Activated naive CD4-positive, alpha-beta T cell treated with Interleukin-2 at 50 U/mL for 16 hours (primary cell): ENCODE data around the gene RESF1.

Source experiments
- DNase-seq: peaks from one replicate; pipeline ENCODE4 v3.0.0-alpha.2; 2020

The RESF1 gene

DNA sequence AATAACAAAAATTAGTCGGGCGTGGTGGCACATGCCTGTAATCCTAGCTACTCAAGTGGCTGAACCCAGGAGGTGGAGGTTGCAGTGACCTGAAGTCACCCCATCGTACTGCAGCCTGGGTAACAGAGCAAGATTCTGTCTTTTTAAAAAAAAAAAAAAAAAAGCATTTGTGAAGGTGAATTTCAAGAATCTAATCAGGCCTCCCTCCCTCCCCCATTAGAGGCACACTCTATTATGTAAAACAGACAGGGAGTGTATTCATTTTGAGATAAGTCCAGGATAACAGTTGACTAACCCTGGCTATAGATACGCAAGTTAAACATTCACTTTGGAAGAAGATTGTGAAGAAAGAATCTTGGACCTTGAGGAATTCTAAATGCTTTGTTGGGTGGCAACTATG is 2.9 kb downstream of the RESF1 start:
- no peak for DNase-seq

DNA sequence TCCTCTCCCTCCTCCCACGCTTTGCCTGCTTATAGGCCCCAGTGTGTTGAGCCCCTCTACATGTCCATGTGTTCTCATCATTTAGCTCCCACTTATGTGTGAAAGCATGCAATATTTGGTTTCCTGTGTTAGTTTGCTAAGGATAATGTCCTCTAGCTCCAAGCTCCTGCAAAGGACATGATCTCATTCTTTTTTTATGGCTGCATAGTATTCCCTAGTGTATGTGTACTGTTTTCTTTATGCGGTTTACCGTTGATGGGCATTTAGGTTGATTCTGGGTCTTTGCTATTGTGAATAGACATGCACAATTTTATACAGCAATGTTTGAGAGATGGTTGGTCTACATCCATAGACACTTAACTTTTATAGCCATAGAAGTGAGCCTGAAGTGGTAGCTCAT is 5.1 kb downstream of the RESF1 start:
- no peak for DNase-seq

- peak; percentile 34 for DNase-seq
These were observed 5.9 kb downstream of the RESF1 start for GRCh38 chr12:31965090-31965489.

GRCh38 chr12:31966558-31967205 is 7.5 kb downstream of the RESF1 start:
- DNase-seq = no peak

DNA sequence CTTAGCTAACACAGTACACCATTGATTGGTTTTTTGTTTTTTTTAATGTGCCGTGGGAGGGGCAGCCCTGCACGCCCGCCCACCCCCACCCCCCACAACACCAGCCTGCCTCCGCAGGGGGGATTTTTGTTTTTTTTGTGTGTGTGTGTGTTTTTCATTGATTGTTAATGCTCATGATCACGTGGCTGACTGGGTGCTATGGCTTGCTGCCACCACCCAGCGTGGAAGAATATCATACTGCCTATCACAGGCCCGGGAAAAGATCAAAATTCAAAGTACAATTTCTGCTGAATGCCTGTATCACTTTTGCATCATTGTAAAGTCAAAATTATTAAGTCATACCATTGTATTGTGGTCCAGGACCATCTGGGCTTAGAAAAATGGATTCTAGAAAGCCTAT is 8.3 kb downstream of the RESF1 start:
- DNase-seq = no peak

DNA sequence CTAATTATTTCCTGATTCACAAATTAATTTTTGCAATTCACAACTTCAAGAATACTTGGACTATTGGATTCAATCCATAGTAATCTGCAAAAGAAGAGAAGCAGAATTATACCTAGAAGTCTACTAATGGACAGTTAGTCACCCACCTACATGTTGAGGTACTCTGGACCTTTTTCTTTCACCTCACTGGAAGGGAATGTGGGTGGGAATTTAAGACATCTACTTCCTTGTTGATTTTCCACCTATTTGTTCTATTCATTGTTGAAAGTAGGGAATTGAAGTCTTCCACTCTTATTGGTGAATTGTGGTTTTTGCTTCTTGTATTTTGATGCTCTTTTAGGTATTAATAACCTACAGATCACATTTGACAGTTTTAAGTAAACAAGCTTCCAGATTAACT is 11.0 kb downstream of the RESF1 start:
- DNase-seq = no peak

GRCh38 chr12:31973818-31974217 is 14.6 kb downstream of the RESF1 start:
- DNase-seq = no peak

DNA sequence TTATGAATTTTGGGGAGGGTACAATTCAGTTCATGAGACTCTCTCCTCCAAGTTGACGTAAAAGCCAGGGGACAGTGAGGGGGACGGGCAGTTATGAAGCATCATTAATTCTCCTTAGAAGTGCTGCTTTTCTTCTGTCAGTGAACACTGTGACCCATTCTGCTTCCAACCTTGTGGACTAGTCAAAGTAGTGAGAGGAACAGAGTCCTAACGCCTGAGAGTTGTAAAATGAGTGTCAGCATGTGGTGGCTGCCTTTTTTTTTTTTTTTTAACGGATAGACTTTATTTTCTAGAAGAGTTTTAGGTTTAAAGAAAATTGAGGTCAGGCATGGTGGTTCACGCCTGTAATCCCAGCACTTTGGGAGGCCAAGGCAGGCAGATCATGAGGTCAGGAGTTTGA is 15.5 kb downstream of the RESF1 start:
- DNase-seq = no peak

- DNase-seq = no peak
These were observed 25.8 kb downstream of the RESF1 start for GRCh38 chr12:31984806-31985591.

- no peak for DNase-seq
These were observed 26.6 kb downstream of the RESF1 start for GRCh38 chr12:31985832-31986231.

- no peak for DNase-seq
These were observed 30.6 kb downstream of the RESF1 start for GRCh38 chr12:31989571-31990362.

GRCh38 chr12:31991146-31991545 is 31.9 kb downstream of the RESF1 start:
- no peak for DNase-seq

GRCh38 chr12:31991815-31992214 is 32.6 kb downstream of the RESF1 start:
- no peak for DNase-seq

DNA sequence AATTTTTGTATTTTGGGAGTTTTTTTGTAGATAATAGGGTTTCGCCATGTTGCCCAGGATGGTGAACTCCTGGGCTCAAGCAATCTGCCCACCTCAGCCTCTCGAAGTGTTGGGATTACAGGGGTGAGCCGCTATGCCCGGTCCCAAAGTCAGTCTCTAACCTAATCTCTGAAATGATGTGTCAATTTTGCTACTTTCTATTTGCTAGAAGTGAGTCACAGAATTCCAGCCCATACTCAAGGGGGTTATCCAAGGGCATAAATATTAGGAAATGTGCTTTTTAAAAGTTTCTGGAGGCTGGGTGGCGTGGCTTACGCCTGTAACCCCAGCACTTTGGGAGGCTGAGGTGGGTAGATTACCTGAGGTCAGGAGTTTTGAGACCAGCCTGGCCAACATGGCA is 40.5 kb downstream of the RESF1 start:
- DNase-seq = no peak

- no peak for DNase-seq
These were observed 41.3 kb downstream of the RESF1 start for GRCh38 chr12:32000373-32001005.

DNA sequence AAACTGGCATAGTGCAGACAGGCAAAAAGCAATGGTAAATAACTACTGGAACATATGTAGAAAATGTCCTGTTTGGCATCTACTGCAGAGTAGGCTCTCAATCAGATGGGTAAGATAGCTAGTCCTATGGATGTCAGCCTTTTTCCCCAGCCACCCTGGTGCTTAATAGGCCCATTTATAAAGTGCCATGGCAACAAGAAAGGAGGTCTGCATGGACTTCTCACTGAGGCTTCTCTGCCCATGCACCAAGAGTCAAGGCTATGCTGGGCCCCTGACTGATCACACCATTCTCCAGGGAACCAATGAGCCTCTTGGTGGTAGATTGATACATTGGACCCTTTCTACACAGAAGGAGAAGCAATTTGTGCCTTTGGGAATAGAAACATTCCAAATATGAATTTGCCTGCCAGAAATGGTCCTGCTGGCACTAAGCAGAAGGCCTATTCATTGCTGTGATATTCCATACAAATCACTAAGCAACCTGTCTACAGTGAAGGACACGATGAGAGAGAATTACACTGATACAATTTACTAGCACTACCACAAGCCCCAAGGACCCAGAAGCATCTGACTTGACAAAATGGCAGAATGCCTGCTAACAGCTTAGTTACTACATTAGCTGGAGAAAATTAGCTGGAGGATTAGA is 43.8 kb downstream of the RESF1 start:
- no peak for DNase-seq

DNA sequence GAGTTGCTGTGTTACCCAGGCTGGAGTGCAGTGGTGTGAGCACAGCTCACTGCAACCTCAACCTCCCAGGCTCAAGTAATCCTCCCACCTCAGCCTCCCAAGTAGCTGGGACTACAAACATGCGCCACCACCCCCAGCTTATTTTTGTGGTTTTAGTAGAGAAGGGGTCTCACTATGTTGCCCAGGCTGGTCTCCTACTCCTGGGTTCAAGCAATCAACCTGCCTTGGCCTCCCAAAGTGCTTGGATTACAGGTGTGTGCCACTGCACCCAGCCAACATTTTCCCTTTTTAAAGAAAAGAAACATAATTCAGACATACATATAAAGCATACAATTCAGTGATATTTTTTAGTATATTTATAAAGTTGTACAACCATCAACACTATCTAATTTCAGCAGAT is 44.4 kb downstream of the RESF1 start:
- no peak for DNase-seq

DNA sequence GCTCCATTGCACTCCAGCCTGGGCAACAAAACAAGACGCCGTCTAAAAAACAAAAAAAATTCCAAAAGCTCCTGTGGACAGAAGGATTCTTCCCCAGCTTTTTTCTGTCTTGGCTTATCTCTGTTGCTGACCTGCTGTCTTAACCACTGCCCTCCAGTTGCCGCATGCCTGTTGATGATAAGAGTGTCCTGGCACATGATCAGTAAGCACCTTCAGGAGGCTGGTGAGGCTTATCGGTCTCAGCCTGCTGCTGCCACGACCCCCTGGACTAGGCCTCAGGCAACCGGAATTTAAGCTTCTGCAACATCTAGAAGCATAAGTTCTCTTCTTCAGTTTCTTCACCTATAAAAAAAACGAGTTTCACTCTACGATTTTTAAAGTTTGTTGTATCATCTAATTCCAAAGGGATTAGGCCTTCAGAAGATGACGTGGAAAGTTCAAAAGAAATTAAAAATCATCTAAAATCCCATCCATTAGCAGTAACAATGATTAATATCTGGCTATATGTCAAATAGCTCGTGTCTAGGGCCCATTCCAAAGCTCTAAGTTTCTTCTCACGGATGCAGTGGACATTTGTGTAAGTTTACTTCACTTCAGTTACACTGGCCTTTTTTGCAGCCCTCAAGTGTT is 46.4 kb downstream of the RESF1 start:
- DNase-seq = no peak
